Colon (tissue), 2 donors: Measurements from ENCODE around the gene CTU1.

Source experiments
- FAIRE-seq: peaks from 2 replicates; lab custom pipeline; 2012; peaks lifted over from hg19 to GRCh38; lab: Jason Lieb, UNC
- donor health status: control.
- donor health status: control.

Gene CTU1

DNA sequence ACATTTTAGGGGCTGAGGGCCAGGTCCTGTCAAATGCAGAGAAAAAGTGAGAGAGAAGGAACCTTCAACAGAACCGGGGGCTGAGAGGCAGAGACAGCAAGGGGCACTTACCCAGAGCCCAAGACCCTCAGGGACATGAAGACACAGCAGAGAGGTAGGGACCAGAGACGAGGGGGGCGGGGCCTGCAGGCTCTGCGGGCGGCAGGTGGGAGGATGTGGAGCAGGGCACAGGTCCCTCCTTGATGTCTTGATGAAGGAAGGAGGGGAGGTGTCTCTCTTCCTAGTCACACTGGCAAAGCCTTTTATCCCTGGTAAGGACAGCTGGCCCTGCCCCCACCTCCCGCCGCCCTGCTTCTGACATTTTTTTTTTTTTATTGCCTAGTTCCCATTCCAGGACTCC is 25.6 kb downstream of the CTU1 start, which contains the start of gene KLK14:
Gene KLK14 (minus strand): TSS at position 277 of the 400 bp plus-strand sequence. CDS start 273 bp downstream, at position 4.
- no peak for FAIRE-seq

DNA sequence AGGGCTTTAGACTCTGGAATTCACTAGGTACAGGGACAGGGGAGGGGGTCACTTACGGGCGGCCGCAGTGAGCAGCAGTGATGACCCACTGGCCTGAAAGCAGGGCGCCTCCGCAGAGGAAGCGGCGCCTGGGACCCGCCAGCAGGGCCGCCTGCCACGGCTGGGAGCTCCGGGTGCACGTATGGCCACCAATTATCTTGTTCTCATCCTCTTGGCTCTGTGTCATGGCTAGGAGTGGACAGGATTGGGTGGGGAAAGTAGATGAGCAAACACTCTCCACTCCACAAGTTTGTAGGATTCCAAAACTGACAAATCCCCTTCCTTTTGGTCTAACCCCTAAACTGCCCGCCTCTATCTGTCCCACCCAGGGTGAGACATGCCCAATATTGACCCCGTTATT is 26.7 kb downstream of the CTU1 start:
- FAIRE-seq: no peak

DNA sequence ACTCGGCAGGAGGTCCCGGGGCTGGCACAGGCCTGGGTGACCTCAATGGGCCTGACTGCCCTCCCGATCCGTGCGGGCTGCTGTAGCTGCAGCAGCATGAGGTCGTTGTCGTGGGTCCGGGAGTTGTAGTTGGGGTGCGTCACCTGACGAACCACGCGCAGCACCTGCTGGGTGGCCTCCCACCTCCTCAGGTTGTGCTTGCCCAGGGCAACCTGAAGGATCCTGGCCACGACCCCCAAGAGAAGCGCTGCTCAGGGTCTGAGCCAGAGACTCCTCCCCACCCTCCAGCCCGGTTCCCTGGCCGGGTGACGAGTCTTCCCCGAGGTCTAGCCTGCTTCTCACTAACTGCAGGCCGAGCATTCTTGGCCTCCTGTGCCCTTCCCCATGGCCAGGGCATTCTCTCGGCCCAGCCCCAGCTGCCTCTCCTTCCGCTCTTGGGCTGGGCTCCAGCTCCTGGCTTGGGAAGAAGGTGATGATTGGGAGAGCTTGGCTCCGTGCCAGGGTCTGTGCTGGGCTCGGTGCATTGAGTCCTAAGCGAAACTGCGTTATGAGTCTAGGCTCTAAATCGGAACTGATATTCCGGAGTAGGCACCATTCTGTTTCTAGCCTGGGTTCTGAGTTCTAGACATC is 28.6 kb downstream of the CTU1 start:
- no peak for FAIRE-seq

DNA sequence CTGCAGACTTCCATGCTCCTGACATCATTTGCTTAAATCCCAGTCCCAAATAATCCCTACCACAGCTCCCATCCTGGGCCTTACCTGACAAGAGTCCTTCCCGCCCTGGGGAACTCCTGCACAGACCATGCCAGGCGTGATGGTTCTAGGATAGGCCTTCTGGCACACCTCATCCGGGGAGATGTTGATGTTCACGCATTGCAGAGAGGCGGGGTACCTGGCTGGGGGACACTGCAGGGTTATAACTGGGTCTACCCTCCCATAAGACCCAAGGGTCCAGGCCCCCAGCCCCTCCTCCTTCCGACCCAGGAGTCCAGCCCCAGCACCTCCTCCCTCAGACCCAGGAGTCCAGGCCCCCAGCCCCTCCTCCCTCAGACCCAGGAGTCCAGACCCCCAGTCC is 29.5 kb downstream of the CTU1 start:
- no peak for FAIRE-seq

DNA sequence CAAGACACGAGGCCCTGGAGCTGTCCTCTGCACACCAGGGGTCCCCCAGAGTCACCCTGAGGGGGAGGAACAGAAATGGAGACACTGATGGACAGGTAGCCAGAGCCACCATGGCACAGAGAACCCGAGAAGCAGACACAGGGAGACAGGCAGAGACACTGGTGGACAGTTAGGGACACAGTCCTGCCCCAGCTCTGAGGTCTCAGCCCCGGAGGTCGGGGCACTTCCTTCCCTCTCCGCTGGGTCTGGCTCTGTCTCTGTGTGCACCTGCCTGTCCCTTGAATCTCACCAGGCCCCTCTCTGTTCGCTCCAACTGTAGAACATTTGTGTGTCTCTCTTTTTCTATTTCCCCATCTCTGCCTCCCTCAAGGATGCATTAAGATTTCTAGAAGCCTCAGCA is 30.1 kb downstream of the CTU1 start:
- FAIRE-seq: no peak

DNA sequence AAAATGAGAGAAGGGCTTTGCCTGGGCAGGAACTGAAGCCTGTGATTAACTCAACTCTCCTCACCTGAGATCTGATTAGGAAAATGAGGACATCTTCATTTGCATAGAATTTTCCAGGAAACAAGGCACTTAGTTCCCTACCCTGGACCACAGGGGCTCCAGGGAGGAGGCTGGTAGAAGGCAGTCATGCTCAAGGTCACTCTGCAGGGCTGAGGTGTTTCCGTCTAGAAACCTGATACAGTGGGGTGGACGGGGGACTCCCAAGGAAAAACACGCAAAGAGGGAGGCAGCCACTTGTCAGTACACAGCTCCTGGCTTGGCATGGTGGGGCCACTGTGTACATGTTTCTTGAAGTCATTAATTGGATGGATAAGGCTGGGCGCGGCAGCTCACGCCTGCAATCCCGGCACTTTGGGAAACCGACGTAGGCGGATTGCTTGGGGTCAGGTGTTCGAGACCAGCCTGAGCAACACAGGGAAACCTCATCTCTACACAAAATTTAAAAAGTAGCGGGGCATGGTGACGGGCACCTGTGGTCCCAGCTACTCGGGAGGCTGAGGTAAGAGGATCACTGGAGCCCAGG is 31.5 kb downstream of the CTU1 start:
- no peak for FAIRE-seq

DNA sequence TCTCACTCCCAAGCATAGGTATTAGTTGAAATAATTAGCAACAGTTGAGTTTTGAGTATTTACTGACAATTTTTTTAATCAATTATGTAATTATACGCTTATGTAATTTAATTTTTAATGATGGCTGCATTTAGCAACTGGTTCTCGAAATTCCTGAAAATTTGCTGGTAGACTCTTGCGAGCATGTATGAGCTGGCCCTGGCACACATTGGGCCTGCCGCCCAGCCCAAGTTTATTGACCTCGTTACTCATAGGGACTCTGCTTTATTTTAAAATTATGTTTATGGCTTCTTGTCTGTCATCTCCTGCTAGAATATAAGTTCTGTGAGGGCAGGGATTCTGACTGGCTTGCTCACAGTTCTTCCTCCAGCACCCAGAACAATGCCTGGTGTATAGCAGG is 32.2 kb downstream of the CTU1 start:
- no peak for FAIRE-seq

DNA sequence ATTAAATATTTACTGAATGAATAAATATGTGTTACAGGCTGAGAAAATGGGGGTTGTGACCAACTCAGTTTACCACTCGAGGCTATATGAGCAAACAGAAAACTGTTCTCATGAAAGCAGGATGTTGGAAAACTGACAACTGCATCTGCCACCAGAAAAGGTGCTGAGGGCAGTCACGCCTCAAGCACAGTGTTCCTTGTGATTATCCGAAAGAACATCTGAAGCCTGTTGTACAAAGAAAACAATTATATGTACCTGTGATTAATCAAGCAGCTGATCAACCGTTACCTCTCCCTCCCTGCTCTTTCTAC is 37.2 kb downstream of the CTU1 start:
- no peak for FAIRE-seq

DNA sequence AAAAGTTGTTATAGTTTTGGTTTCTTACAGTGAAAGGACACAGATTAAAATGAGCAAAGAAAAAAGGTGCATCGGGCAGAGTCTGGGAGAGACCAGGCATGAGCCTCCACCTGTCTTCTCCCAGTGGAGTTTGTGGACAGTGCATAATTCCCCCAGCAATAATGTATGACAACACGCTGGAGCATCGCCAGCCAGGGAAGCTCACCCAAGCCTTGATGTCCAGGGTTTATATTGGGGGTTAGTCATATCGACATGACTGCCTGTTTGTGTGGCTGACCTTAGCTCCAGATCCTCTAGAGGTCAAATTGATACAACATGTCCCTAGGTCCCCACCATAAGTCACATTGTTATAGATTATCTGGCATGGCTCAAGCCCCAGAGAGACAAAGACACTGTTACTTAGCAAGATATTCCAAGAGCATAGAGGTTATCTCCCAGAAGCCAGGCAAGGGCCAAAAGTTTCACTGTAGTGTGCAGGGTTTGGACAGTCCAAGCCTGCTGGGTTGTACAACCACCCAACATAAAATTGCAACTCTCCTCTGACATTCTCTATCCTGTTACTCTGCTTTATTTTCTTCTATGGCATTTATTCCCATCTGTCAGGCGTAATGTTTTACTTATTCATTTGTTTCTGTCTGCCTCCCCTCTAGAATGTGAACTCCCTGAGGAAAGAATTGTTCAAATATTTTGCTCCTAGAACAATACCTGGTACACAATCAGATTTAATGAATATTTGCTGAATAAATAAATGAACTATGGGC is 37.7 kb downstream of the CTU1 start:
- no peak for FAIRE-seq

DNA sequence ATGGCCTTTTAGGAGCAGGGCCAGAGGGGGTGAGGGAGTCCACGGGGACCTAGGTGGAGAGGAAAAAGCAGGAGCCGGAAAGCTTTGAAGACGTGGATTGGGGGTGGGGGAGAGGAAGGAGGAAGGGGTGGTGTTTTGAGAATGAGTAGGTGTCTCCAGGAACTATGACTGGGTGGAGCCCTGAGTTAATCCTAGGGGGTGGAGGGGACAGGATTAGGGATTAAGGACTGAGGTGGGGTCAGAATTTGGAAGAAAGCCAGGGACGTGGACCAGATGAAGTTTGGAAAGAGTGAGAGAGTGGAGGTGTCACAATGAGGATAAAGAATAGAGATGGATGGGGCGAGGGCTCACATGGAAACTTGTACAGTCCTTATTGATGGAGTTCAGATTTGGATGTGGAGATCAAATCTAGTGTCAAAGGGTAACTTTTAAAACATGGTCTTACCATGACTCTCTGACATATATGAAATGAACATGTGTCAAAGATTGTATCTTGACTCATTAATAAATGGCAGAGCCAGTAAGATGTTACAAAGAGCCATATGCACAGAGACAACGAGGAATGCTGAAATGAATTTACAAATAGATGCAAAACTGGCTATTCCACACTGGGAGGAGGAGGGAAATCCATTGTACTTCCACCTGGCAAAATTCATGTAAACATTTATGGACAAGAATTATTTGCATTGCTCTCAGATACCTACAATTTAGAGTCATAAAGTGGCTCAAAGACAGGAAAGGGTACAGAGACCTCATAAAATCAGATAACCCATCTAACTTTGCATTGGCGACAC is 41.6 kb downstream of the CTU1 start:
- FAIRE-seq: no peak

DNA sequence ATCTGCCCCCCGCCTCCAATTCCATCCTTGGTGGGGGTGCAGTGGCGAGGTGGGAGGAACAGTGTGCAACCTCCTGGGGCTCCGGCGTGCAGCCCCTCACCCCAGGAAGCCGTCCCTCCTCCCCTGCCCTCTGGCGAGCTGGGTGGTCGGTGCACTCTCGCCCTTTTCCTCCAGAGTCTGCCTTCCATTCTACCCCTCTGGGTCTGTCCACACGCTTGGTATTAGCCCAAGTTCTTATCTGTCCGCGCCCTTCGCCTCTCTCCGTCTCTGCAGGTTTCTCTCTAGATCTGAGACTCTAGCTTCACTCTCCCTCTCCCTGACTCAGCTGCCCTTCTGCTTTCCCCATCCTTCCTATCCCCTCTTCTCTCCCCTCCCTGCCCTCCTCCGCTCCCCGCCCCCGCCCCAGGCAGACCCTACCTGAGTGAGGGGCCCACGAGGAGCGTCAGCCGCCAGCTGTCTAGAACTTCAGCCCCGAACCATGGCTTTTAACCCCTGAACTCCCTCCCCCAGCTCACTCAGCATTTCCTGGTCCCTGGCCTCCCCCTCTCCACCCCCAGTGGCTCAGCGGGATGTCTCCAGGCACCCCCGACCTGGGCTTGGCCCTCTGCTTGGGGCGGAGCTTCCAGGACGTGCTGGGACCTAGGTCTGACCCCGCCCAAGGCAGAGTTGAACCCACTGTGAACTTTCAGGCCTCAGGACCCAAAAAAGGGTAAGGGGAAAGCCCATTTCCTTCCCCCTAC is 42.8 kb downstream of the CTU1 start:
- FAIRE-seq: no peak

DNA sequence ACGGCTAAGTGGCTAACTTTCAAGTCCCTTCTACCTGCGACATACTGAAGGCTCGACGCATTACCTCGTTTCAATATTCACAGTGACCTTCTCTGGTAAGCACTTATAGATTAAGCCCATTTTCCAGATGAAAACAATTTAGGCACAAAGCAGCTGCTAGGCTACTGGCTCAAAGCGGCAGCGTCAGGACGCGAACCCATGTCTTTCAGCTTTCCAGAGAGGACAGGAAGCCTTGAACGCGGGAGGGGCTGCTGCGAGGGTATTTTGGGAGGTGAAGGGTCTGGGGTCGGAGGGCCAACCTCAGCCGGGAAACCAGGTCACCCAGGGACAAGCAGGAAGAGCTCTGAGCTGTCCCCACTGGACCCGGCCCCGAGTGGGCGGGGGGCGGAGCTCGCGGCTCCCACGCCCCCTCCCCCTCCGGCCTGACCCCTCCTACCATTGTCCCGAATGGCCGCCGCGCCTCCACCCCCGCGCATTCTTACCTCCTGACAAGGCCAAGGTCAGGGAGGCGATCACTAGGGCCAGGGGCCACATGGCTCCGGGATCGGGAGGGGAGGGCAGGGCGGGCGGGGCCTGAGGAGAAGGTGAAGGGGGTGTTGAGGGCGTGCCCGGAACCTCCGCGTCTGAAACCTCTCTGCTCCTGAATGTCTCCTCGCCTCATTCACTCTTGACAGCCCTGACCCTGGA is 43.5 kb downstream of the CTU1 start, which contains the start of gene KLK13:
Gene KLK13 (minus strand): TSS at position 559 of the 687 bp plus-strand sequence. CDS start 25 bp downstream, at position 534.
- FAIRE-seq: no peak

DNA sequence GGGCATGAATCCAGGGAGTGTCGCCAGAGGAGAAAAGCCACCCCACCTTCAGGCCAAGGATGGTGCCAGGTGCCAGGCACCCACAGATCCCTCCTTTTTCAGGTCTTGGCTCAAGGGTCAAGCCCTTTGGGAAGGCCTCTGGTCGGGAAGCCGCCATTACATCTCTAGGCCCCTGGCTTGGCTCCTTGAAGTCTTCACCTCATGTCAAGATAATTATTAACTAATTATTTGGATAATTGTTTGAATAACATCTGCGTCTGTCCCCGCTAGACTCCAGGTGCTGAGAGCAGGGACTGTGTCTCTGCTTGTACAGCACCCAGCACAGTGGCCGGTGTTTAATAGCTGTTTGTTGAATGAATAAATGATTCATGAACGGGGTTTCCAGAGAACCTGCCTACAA is 44.5 kb downstream of the CTU1 start:
- no peak for FAIRE-seq

DNA sequence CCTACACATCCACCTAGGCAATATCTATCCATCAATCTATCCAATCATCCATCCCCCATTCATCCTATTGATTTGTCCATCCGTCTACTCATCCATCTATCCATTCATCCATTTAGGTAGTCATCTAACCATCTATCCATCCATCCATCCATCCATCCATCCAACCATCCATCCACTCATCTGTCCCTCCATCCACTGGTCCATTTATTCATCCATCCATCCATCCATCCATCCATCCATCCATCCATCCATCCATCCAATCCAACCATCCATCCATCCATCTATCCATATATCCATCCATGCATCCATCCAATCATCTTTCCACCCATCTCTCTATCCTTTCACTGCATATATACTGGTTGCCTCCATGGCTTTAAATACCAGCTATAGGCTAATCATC is 47.2 kb downstream of the CTU1 start:
- FAIRE-seq: no peak

DNA sequence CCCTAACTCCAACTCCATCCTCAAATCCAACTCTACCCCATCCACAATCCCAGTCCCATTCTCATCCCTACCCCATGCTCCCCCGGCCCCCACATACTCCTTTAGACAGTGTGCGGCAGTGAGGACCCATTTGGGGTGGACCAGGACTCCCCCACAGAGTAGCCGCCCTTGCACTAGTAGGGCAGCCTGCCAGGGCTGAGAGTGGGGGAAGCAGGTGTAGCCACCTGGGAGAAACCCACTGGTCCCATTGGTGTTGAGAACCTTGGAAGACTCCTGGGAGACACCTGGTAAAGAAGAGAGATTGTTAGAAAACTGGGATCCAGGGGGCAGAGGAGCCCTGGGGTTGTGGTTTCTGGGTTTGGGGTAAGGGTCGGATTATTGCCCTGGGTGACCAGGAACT is 47.9 kb downstream of the CTU1 start:
- FAIRE-seq: no peak

DNA sequence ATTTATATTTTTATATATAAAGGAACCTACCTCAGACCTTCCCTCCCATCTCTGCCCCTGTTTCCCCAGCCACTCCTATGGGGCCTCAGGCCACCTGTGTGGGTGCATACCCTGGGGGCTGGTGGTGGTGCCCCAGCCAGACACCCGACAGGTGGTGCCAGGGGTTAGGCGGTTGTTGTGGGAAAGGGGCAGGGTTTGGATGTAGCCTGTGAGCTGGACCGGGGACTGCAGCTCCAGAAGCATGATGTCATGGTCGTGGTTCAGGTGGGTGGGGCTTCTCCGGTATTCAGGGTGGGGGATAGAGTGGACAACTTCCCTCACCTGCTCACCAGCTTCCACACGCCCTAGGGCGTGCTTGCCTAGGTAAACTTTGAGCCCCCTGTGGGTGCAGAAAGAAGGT is 48.5 kb downstream of the CTU1 start:
- FAIRE-seq: no peak

DNA sequence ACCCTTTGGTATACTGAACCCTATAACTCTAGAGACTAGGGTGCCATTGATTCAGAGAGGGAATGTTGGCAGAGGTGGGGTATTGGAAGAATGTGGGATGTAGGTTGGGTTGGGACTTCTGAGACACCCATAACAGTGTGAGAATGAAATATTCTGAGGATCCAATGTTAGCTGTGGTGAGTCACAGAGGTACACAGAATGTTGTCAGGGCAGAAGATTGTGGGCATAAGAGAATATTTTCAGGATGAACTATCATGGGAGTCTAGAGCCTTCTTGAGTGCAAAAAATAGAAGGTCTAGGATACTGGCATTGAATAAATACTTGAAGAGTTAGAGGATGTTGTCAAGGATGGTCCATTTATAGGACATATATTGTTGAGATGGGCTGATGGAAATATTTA is 52.3 kb downstream of the CTU1 start:
- FAIRE-seq: no peak
